HG02678 (cell line): ENCODE measurements around the gene PARD3.
"Not testable (repeated sequence)": the region's sequence is repeated elsewhere in the genome, so short reads cannot be mapped to it uniquely, and the experiment has no call there.

ENCODE experiments used
- ATAC-seq: cut with Tn5 transposase; IDR thresholded peaks from one replicate; pipeline ENCODE4 v1.9.1; 2021; ENCODE audit warnings: mild to moderate bottlenecking, moderate library complexity; ENCODE audit not compliant: unreplicated experiment

Gene PARD3

DNA sequence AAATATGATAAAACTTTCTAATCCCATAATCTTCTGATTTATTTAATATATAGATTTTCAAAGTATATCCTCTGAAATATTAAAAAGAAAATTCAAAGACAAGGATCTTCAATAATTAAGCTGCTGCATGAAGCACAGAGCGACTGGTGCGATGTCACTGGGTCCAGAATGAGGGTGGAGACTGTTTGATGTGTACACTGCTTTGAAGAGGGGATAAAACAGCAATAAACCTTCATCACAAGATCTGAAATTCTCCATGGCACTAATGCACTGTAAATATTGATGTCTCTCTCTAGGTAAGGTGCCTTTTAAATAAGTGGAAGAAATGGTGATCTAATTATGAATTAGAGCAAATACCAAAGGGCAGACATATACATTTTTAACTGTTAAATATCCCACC, 337.8 kb downstream of the PARD3 start:
- ATAC-seq: no peak

DNA sequence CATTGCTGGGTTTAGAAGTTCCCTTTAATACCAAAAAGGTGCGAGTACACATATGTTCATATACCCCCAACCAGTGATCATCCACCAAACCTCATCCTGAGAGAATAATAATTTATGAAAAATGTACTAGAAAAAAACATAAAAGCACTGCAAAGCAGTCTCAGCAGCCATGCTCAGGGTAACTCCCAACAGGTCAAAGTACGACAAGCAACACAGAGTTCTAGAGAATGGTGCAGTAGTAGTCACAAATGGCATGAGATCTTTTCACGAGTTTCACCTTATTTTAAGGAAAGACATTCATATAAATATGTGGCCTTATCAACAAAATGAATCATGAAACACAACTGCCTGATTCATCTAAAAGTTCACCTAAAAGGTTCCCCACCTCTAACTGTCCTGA, 338.5 kb downstream of the PARD3 start:
- ATAC-seq: no peak

DNA sequence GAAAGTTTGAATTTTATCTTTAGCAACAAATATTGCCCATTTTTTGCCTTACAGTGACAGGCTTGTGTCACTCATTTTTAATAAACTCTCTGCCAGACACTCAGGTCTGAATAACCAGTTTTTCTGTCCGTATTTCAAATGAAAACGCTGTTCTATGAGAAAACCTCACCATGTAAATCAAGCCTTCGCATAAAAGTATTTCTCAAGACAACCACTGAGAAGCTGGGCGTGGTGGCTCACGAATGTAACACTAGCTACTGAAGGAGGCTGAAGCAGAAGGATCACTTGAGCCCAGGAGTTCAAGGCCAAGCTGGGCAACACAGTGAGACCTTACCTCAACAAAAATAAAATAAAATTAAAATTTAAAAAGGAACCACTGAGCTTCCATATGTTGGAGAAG, 339.3 kb downstream of the PARD3 start:
- ATAC-seq: no peak

DNA sequence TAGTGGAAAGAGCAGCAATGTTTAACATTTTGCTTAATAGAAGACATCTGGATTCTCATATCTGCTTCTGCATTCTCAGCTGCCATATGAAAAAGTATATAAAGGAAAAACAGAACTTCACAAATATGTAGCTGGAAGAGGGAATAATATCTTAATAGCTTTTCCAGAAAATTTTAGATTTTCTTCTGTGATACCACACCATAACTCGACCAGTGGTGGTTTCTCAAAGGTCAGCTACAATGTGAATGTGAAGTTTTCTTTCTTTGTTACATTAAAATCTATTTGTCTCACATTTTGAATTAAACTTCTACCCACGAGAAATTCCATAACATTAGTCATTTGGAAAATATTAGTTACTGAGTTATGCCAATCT, 339.8 kb downstream of the PARD3 start:
- no peak for ATAC-seq

DNA sequence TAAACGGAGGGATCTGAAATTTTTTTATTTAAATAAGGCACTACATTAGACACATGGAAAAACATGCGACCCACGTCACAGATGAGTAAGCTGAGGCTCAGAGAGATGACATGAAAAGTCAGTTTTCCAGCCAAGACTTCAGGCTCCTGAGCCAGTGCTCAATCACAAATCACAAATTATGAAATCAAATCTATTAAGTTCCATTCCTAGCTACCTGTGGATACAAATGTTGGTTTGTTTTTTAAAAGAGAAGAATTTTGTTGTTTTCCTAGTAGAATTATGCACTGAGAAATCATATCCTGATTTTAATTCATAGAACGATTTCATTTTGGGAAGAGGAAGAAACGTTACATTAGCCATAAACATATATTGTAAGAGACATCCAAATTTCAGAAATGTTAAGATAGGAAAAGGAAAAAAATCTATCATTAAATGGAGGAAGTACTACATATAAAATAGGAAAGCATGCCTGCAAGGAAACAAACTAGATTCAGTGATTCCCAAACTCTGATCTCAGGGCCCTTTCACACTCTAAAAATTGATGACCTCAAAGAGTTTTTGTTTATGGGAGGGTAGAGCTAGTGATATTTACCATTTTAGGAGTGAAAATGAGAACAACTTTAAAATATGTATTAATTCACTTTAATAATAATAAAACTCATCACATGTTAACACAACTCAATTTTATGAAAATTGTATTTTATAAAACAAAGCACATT, 340.4 kb downstream of the PARD3 start:
- ATAC-seq: no peak

DNA sequence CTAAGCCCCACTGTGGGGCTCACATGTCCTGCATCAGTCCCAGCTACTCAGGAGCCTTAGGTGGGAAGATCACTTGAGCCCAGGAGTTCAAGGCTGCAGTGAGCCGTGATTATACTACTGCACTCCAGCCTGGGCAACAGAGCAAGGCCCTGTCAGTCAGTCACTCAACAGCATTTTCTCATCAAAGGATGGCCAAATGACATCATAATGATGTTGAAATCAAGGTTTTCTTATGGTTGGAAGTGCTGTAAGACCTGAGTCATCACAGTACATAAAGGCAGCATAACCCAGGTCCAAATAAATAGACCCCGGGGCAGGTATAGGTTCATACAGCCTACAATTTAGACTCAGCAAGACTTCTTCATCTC, 341.1 kb downstream of the PARD3 start:
- no peak for ATAC-seq

DNA sequence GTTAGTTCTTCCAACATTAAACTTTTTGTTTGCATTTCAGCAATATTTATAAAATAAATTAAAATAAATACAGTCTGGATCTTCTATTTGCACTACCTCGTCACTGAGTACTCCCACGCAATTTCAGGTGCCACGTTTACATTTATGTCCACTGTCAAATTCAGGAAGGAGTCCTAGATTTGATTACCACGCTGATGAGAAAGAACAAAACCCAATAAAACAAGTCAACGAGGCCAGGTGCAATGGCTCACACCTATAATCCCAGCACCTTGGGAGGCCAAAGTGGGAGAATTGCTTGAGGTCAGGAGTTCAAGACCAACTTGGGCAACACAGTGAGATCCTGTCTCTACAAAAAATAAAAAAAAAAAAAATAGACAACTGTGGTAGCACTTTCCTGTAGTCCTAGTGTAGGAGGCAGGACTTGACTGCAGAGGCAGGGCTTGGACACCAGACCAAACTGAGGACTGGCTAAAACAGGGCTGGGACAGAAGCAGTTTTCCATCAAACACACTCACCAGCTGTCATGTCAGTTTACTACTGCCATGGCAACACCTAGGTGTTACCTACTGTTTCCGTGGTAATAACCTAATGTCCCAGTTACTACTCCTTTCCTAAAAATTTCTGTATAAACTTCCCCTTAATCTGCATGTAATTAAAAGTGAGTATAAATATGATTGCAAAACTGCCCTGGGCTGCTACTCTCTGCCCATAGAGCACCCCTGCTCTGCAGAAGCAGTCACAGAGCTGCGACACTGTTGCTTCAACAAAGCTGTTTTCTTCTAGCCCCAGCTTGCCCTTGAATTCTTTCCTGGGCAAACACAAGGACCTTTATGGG, 341.7 kb downstream of the PARD3 start:
- no peak for ATAC-seq

DNA sequence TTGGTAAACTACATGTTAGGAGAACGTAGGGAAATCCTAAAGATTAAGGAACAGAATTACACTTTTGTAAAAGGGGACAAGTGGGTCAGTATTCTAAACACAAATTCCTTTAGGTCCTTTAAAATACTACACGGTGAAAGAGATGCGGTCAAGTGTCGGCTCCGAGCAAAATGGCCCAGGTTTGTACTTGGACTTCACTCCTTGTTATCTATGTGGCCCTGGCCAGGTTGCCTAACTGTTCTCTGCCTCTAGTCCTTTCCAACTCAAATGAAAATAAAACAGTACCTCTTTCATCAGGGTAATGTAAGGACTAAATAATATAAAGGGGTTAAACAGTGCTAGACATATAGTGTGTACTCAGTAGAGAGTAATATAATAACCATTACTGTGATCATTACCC, 344.8 kb downstream of the PARD3 start:
- ATAC-seq: no peak

DNA sequence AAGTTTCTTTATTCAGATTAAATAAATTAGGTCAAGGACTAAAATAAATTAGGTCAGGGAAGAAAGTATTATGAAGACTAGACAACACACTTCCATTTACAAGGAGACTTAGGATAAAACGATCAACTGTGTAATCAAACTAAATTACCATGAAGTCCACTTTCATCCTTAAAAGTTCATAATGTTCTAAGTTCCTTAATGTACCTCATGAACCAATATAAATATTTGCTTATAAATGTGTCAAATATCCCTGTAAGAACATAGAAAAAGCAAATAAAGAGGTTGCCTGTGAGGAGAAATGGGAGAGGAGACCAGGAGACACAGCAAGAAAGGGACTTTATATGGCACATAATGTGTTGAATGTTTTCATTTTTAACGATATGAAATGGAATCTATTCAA, 345.6 kb downstream of the PARD3 start:
- no peak for ATAC-seq

DNA sequence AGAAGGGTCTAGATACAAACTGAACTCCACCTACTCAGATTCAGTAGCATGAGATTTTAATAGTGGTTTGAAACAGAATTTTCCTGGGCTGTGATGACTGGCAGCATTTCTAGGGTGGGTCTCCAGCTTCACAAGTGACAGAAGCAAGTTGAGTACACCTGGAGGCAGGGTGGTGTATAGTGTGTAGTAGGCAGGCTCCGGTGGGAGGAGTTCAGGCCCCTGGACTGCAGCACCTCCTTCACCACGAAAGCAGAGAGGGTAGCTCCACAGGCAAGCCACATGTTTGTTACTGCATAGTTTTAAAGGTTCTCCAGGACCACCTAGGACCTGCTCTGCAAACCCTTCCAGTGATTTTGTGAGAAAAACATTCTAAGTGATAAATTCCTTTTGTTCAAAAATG, 347.2 kb downstream of the PARD3 start:
- ATAC-seq: no peak

DNA sequence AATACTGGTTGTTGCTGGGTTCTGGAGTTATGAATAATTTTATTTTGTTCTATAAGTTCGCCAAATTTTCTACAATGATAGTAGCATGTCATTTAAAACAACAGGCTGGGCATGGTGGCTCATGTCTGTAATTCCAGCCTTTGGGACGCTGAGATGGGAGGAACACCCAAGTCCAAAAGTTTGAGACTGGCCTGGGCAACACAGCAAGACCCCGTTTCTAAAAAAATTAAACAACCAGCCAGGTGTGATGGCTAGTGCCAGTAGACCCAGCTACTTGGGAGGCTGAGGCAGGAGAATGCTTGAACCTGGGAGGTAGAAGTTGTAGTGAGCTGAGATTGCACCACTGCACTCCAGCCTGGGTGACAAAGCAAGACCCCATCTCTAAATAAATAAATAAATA, 347.7 kb downstream of the PARD3 start:
- no peak for ATAC-seq

DNA sequence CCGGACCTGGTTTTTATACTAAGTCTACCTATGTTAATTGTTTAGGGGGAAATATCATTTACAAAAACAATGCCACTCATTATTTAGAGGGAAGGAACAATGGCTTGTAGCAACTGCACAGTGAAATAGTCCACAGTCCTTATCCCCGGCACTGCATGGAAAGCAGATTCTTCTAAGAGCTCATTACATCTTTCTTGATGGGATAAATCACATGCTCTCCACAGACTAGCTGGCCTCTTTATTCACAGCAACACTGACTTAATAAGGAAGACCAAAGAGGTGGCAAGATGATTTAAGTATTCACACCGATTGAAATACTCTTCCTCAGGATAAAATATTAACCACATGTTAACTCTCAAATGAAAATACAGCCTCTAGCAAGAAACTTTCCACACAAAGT, 349.4 kb downstream of the PARD3 start:
- ATAC-seq: no peak

DNA sequence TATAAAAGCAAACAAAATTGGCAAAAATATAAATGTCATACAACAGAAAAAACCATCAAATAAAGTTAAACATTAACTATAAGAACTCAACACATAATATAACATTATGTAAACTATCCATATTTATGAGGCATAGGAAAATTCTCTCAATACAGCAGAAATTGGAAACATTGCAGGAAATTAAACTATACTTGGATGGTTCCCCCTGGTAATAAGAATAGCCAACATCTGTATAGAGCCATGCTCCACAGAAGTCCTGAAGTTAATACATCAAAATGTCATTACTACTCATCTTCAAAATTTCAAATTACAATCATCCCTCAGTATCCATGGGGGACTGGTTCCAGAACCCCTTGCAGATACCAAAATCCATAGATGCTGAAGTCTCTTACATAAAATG, 350.5 kb downstream of the PARD3 start:
- no peak for ATAC-seq

DNA sequence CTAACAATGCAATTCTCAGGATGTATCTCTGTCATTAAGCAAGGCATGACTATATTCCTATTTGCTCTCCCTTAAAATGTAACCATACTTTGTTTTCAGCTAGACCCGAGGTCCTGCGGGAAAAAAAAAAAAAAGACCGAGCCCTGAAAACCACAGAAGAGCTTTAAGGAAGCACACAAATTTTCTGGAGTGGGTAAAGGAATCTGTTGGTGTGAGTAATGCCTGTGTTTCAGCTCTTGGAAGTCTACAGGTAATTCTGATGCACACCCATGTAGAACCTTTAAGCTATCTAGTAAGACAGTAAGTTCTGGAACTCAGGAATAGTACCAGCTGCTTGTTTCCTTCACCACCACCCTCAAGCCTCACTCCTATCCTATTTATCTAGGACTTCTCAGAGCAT, 351.1 kb downstream of the PARD3 start:
- no peak for ATAC-seq

DNA sequence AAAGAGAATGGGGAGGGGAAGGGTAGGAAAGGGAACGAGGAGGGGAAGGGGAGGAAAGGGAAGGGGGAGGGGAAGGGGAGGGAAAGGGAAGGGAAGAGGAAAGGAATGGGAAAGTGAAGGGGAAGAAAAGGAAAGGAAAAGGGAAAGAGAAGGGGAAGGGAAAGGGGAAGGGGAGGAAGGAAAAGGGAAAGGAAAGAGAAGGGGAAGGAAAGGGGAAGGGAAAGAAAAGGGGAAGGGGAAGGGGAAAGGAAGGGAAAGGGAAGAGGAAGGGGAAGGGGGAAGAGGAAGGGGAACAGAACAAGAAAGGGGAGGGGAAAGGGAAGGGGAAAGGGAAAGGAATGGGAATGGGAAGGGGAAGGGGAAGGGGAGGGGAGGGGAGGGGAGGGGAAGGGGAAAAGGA, 352.1 kb downstream of the PARD3 start:
- no peak for ATAC-seq

DNA sequence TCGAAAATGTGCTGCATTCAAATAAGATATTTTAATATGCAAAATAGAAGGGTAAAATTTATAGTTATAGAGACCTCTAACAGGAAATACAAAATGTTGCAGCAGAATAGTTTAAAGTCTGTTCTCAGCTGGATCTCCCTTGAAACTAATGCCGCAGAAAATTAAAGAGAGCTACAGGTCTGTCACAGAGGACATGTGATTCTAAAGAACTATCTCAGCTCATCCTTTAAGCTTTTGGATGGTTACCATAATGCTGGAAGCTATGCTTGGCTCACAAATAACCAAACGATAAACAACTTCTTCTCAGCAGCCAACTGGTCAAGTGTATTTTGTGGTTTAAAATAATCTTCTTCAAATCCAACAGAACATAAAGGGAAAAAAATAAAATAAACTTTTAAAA, 353.0 kb downstream of the PARD3 start:
- no peak for ATAC-seq

DNA sequence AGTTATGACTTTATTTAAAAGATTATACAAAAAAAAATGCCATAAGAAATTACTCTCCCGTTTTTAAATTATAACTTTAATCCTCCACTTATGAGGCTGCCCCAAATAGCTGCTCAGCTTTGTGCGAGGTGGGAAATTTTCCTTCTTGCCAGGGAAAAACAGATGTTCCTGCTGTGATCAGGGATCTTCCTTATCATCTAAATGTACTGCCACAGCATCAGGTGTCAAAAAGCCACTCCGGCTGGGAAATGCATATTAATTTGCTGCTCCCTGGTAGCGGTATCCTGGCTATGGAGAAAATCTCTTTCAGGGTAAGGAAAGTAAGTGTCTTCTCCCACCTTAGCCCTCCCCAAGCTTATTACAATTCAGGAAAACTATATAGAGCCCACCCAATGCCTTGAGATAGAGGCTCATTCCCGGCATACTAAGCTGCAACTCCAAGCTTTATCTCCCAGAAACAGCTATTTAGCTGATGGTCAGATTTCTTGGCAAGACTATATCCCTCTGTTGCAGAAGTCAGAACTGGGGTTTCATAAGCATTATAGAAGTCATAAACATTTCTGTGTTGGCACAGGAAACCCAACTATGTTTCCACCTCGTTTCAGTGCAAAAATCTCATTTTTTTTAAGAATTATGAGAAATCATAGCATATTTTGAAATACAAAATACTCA, 360.4 kb downstream of the PARD3 start:
- ATAC-seq: no peak

DNA sequence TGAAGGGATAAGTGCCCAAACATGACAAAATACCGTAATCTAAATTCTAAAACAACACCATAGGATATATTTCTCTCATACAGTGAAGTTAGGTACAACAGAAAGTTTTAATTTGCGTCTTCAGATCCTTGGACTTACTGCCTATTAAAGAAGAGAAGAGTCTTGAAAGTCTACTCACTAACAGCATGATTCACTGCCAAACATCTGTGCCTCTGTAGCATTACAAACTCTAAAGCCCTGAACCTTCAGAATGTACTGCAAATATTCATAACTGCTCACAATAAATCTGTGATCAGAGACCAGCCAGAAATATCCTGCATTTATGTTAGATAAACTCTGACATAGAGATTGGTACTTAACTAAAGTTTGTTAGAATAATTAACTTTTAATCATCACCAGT, 365.3 kb downstream of the PARD3 start:
- no peak for ATAC-seq

DNA sequence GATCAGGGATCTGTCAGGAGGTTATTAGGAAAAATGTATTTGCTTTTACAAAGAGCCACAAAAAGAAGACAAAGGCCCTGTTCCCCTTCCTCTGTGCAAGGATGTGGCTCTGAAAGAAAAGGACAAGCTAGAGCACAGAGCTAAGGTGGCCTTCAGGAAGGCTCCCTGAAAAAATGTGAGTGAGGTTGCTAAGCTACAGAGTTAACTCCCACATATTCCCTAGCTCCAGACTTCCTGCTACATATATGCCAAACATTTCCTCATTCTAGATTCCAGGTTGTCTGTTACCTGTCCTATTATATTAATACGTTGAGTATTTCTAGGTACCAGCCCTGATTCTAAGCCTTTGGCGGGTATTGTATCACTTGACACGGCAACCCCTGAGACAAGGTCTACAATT, 369.0 kb downstream of the PARD3 start:
- no peak for ATAC-seq

DNA sequence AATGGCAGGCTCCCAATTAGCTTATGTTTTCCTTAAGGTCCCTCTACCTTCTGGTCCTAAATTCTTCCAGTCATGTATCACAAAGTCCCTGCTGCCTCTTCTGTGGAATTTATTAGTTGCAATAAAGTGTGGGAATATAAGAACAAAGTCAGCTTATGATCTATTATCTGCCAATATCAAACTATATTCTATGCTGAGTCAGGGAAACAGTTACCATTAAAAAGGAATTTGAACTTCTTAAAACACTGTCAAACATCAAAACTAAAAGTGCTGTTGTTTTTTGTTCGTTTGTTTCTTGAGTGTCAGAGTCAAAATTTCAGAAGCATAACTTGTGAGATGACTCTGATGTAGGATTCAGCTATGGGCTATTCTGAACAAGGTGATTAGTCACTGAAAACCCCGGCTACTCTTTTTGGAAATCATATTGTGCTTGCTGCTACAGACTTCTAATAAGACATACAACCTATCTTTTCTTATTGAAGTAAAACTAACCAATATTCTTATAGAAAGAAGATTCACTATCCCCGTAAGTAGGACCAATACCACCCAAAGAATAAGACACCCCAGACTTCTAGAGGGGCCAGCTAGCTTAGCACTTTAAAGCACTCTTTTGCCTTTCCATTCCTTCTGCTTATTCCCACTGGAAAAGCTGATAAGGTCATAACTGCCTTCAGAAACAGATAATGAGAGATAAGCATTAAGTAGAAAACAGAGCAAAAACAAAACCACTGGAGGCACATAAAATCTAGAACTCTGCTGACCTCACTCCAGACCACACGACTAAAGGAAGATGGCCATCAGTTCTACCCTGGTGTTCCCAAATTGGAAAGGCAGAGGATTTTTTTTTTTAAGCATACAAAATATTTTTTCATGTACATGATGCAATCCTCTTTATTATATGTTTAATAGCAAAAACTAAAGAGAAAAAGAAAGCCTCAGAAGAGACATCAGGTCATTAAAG, 370.6 kb downstream of the PARD3 start:
- ATAC-seq: no peak

DNA sequence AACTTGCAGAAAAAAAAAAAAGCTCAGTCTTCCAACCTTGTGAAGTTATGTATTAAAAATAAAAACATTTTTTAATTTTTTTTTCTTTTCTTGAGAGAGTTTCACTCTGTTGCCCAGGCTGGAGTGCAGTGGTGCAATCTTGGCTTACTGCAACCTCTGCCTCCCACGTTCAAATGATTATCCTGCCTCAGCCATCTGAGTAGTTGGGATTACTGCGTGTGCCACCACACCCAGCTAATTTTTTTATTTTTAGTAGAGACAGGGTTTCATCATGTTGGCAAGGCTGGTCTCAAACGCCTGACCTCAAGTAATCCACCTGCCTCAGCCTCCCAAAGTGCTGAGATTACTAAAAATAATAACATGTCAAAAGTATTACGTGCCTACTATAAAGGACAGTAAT, 375.7 kb downstream of the PARD3 start:
- ATAC-seq: not testable (repeated sequence)
